SKM-1 (cell line): ENCODE data around the gene ASPG.

Experiments used
- DNase-seq: peaks from one replicate; lab custom pipeline; 2025; ENCODE audit not compliant: unreplicated experiment; lab: John Stamatoyannopoulos, UW

ASPG gene

DNA sequence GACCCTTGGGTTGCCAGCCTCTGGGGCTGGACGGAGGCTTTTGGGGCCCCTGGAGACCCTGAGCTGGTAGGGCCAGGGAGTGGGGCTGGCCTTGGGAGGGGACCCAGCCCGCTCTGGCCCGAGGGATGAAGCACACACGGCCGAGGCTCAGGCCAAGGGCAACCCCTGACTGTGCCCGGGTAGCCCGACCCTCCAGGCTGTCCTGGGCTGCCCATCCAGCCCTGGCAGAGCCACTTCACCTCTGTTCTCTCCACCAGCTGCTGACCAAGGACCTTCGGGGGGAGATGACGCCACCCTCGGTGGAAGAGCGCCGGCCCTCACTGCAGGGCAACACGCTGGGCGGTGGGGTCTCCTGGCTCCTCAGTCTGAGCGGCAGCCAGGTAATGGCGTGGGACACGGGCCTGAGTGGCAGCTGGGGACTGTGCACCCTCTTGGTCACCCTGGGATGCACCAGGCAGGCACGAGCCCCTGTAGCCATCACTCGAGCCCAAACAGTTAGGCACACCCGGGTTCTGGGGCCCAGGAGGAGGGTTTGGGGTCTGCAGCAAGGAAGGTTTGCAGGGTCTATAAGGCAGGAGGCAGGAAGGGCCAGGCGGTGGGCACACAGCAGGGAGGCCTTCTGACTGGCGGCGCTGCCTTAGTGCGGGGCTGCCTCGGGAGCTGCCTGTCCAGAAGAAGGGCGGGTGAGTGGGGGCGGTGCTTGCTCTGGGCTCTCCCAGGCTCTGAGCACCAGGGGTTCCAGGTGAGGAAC, 19.7 kb downstream of the ASPG start:
- DNase-seq = no peak

- no peak for DNase-seq
Observed at GRCh38 chr14:104105822-104106470, 20.4 kb downstream of the ASPG start.

DNA sequence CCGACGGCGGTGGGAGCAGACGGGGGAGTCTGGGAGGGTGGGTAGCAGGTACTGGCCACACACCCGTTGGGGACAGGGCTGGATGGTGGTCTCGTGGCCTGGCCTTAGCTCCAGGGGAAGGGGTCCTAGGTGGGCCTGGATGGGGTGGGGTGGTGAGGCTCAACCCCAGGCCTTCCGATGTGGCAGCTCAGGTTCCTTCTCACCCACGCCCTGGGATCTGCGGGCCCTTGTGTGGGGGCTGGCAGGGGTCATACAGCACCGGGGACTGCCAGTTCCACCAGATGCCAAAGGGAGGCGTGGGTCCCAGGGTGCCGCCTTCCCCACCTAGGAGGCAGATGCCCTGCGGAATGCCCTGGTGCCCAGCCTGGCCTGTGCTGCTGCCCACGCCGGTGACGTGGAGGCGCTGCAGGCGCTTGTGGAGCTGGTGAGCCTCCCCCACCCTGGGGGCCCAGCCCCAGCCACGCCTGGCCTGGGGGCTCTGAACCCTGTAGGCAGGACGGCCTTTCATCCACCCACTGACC, 21.0 kb downstream of the ASPG start:
- no peak for DNase-seq

GRCh38 chr14:104107101-104107581, 21.6 kb downstream of the ASPG start:
- DNase-seq = no peak

GRCh38 chr14:104107611-104108569, 22.4 kb downstream of the ASPG start:
- no peak for DNase-seq

GRCh38 chr14:104108570-104109541, 23.4 kb downstream of the ASPG start:
- no peak for DNase-seq

- DNase-seq = no peak
Observed at GRCh38 chr14:104109731-104110361, 24.3 kb downstream of the ASPG start.

DNA sequence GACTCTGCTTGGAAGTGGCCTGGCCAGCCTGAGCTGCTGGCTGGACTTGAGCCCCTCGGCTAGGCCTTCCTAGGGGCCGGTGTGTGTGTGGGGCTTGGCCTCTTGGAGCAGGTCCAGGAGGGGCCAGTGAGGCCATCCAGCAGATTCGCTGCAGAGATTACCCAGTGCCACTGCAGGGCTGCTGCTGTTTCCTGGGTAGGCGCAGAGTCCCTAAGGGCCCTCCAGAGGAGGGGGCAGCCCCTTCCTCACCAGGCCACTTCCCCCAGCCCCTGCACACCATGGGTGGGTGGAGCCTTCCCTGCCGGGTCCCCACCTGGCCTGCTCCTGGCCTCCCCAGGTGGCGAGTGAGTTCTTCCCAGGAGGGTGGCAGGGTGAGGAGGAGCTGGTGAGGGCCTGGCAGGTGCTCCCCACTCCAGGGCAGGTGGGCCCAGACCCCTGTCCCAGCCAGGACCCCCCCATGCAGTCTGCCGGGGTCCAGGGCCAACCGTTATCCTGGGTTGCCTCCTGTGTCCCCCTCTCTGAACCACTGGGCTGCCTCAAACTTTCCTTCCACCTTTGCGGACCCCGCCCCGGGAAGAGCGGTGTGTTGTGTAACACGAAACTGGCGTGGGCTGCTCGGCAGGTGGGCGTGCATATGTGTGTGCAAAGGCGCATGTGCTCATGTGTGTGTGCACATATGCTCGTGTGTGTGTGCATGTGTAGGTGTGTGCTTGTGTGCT, 25.1 kb downstream of the ASPG start:
- no peak for DNase-seq

GRCh38 chr14:104111301-104112112, 26.0 kb downstream of the ASPG start:
- DNase-seq = no peak

DNA sequence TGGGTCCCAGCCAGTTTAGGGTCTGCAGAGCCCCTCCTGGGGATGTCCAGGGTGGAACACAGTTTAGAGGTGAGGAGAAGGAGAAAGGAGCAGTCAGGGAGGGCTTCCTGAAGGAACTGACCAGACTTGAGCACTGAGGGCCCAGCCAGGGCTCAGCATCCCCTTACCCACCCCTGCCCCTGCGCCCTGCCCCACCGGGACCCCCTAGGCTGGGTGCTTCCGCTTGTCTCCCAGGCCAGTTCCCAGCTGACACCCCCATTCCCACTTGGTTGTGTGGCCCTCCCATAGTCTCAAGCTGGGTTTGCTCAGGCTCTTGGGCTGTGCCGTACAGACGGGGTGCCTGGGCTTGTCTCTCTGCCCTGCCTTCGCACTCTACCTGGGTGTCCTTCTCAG, 26.6 kb downstream of the ASPG start:
- DNase-seq = no peak

- no peak for DNase-seq
Observed at GRCh38 chr14:104112609-104113571, 27.4 kb downstream of the ASPG start.

DNA sequence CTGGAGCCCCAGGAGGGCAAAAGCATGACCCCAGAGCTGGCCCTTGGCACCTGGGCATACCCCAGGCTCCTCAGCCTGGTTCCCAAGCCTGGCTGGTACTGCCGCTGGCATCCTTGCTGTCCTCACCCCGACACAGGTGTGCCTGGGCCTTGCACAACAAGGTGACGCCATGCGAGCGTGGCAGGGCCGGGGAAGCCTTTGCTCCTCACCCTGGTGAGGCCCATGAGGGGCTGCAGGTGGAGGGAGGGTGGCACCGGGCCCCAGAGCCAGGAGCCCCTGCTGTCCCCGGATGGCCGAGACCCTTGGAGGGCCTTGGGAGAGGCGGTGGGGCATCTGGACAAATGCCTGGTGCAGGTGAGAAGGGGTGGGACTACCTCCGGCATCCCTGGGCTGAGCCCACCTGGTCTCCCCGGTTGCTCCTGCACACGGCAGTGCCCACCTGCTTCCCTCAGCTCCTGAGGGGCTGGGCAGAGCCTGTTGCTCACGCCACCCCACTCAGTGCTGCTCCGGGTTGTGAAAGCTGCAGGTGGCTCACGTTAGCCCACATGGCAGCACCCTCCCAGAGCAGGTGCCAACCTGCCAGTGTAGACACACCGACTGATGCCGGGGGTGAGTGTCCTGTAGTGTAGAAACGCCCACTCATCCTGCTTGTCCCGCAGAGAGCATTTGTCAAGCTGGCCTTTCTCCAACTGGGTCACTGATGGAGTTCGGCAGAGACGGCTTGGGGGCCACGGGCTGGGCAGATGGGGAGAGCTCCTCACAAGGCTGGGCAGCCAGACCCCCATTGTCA, 28.3 kb downstream of the ASPG start:
- no peak for DNase-seq

DNA sequence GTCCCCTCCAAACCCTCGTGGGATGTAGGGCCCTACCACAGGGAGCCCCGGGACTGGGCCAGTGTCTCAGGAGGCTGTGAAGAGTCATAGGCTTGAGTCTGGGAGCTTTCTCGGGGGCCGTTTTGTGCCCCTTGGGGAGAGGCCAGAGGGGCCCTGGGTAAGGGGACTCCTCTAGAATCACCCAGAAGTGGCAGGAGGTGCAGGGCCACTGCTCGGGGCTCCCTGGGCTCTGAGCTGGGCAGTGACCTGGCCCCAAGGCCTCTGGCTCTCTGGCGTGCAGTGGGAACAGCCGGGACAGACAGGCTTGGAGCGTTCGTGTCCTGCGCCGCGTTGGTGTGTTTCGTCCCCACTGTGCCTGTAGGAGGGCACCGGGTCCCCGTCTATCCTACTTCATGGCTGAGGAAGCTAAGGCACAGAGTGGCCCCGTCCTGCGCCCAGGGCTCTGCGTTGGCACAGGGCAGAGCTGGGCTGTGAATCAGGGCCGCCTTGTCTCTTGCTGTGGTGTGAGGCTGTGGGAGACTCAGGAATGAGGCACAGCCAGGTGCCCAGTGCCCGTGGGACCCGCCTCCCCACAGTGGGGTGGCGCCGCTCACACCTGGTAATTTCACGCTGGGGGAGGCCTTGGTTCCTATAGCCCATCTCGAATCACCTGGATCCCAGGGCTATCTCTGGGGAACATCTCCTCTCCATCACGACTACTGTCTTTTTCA, 29.1 kb downstream of the ASPG start:
- DNase-seq = no peak

DNA sequence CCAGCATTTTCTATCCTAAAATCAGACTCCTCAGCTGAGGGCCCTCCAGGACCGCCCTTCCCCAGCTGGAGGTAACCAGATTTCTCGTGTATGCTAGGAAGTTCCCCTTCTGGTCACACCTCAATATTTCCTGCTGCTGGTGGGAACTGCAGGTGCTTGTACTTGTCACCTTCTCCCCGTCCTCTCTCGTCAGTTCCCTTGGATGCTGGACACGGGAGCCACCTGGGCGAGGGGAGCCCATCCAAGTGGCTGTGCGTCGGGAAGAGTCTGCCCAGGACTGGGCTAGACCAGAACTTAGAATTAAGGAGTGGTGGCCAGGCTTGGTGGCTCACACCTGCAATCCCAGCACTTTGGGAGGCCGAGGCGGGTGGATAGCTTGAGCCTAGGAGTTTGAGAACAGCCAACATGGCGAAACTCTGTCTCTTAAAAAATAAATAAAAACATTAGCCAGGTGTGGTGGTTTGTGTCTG, 29.7 kb downstream of the ASPG start:
- DNase-seq = no peak

DNA sequence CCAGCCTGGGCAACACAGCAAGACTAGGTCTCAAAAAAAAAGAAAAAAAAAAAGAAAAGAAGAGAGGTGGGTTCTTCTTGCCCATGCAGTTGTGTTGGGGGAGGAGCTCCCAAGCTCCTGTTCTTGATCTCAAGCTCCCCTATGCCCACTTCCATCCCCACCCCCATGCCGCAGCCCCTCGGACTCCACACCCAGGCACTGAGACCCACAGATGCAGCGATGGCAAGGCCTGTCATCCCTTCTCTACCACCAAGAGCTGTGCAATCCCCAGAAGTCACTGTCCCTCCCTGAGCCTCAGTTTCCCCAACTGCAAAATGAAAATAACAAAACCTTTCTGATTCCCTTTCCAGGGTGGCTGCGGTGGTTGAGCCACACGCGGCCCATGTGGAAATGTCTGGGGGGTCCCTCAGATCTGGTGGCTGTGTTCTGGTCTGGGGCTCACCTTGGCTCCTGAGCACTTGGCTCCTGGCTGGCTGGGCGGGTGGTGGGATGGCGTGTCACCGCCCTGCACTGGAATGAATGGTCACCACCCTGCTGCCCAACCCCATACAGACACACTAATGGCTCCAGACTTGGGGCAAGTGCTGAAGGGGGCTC, 30.3 kb downstream of the ASPG start:
- no peak for DNase-seq
